Liver (tissue), 3 donors: ENCODE results near the gene DDX5.

ENCODE experiments used
- MAX ChIP-seq: IDR thresholded peaks from 2 replicates; pipeline ENCODE4 v1.6.1; 2016; ENCODE audit warnings: antibody characterized with exemption
- NR2F2 ChIP-seq: IDR thresholded peaks from 2 replicates; pipeline ENCODE4 v1.6.1; 2016; ENCODE audit warnings: antibody characterized with exemption
- SP1 ChIP-seq: IDR thresholded peaks from 2 replicates; pipeline ENCODE4 v1.6.1; 2018; ENCODE audit warnings: antibody characterized with exemption, mild to moderate bottlenecking
- TF ChIP-seq, protein P1 (sequence below): fragments of 150-350 bp; IDR thresholded peaks from 2 replicates; pipeline ENCODE4 v1.5.1; 2017; ENCODE audit warnings: improper control_type of control experiment, low read depth, low read length; ENCODE audit not compliant: missing input control
- TF ChIP-seq, protein P2 (sequence below): IDR thresholded peaks from 2 replicates; pipeline ENCODE4 v1.6.1; 2016; ENCODE audit warnings: antibody characterized with exemption
- donor health status: healthy.
- donor health status: healthy.

- TF ChIP-seq, protein P1, sequence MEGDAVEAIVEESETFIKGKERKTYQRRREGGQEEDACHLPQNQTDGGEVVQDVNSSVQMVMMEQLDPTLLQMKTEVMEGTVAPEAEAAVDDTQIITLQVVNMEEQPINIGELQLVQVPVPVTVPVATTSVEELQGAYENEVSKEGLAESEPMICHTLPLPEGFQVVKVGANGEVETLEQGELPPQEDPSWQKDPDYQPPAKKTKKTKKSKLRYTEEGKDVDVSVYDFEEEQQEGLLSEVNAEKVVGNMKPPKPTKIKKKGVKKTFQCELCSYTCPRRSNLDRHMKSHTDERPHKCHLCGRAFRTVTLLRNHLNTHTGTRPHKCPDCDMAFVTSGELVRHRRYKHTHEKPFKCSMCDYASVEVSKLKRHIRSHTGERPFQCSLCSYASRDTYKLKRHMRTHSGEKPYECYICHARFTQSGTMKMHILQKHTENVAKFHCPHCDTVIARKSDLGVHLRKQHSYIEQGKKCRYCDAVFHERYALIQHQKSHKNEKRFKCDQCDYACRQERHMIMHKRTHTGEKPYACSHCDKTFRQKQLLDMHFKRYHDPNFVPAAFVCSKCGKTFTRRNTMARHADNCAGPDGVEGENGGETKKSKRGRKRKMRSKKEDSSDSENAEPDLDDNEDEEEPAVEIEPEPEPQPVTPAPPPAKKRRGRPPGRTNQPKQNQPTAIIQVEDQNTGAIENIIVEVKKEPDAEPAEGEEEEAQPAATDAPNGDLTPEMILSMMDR, result no peak
- TF ChIP-seq, protein P2, sequence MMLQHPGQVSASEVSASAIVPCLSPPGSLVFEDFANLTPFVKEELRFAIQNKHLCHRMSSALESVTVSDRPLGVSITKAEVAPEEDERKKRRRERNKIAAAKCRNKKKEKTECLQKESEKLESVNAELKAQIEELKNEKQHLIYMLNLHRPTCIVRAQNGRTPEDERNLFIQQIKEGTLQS, result no peak
- TF ChIP-seq MAX (no peak), NR2F2 (no peak), SP1 (no peak)
These were observed 45.1 kb downstream of the DDX5 start for GRCh38 chr17:64460955-64461354.
